Measurements from ENCODE around the gene DCDC2. TPM values are rescaled to one million over a fixed set of nuclear protein-coding genes. Genes with fewer than 3 reads are reported as not detected.
A peak's percentile ranks its signal among the peaks of the same experiment; 100 is the strongest.
"Not testable (repeated sequence)": the region's sequence is repeated elsewhere in the genome, so short reads cannot be mapped to it uniquely, and the experiment has no call there.

The DCDC2 gene
- total and polyA plus RNA-seq, 2 donors from 2014 or later, result 22.1 to 110 TPM

- Histone ChIP-seq H3K4me3 (ENCODE audit: low read length in 3 of 3) (no peak overlapping the region), H3K36me3 (ENCODE audit: control insufficient read depth in 2 of 3, insufficient read depth in 3 of 3, low read length in 3 of 3) (peaks cover 0 to 3% (median 0%) of the 10 kb centered on the region in 3 donors), H3K9ac (ENCODE audit: low read length in 3 of 3) (no peak overlapping the region), H3K27ac (ENCODE audit: low read depth in 2 of 2, low read length in 2 of 2) (no peak overlapping the region), H3K9me3 (ENCODE audit: control insufficient read depth in 2 of 3, insufficient read depth in 1 of 3, low read length in 3 of 3) (no peaks in the 10 kb centered on the region), H3K4me1 (ENCODE audit: control insufficient read depth in 2 of 3, insufficient read depth in 2 of 3, low read depth in 1 of 3, low read length in 3 of 3) (no peaks in the 10 kb centered on the region), H3K27me3 (ENCODE audit: control insufficient read depth, insufficient read depth, low read length) (no peaks in the 10 kb centered on the region)
- no peak for TF ChIP-seq CTCF (IDR thresholded peaks at IDR 0.05; ENCODE audit: borderline replicate concordance, extremely low read depth, insufficient read depth)
- intact Hi-C loops (cut with DNase I), result no loop called here
- FAIRE-seq (no peak), DNase-seq (no peak)
Measured at GRCh38 chr6:24207413-24207812, 150.4 kb downstream of the DCDC2 start.

GRCh38 chr6:24205020-24205492 lies 152.8 kb downstream of the DCDC2 start:
- H3K9ac ChIP-seq (ENCODE audit: low read length in 3 of 3), result no peak overlapping the region
- peak; percentile 59 for TF ChIP-seq CTCF (IDR thresholded peaks at IDR 0.05; ENCODE audit: borderline replicate concordance, extremely low read depth, insufficient read depth)
- no peaks in the 10 kb centered on the region for H3K4me1 ChIP-seq (ENCODE audit: control insufficient read depth in 2 of 3, insufficient read depth in 2 of 3, low read depth in 1 of 3, low read length in 3 of 3)
- DNase-seq, result peak in 3 of 5 donors; percentile 34 to 85 (median 72)
- FAIRE-seq, result peak; percentile 42
- intact Hi-C loops (cut with DNase I), result no loop called here
- no peak overlapping the region for H3K27ac ChIP-seq (ENCODE audit: low read depth in 2 of 2, low read length in 2 of 2)
- H3K36me3 ChIP-seq (ENCODE audit: control insufficient read depth in 2 of 3, insufficient read depth in 3 of 3, low read length in 3 of 3), result peaks cover 0 to 3% (median 0%) of the 10 kb centered on the region in 3 donors
- H3K4me3 ChIP-seq (ENCODE audit: low read length in 3 of 3), result no peak overlapping the region
- H3K9me3 ChIP-seq (ENCODE audit: control insufficient read depth in 2 of 3, insufficient read depth in 1 of 3, low read length in 3 of 3), result no peaks in the 10 kb centered on the region
- no peaks in the 10 kb centered on the region for H3K27me3 ChIP-seq (ENCODE audit: control insufficient read depth, insufficient read depth, low read length)

- intact Hi-C loops (cut with DNase I); H3K27me3 ChIP-seq (ENCODE audit: control insufficient read depth, insufficient read depth, low read length); H3K9me3 ChIP-seq (ENCODE audit: control insufficient read depth in 2 of 3, insufficient read depth in 1 of 3, low read length in 3 of 3); H3K36me3 ChIP-seq (ENCODE audit: control insufficient read depth in 2 of 3, insufficient read depth in 3 of 3, low read length in 3 of 3); H3K9ac ChIP-seq (ENCODE audit: low read length in 3 of 3); DNase-seq; FAIRE-seq; H3K4me3 ChIP-seq (ENCODE audit: low read length in 3 of 3); H3K27ac ChIP-seq (ENCODE audit: low read depth in 2 of 2, low read length in 2 of 2); H3K4me1 ChIP-seq (ENCODE audit: control insufficient read depth in 2 of 3, insufficient read depth in 2 of 3, low read depth in 1 of 3, low read length in 3 of 3): not testable (repeated sequence)
Measured at GRCh38 chr6:24204113-24204512, 153.7 kb downstream of the DCDC2 start.

GRCh38 chr6:24197892-24198291 lies 160.0 kb downstream of the DCDC2 start:
- FAIRE-seq, result no peak

More at GRCh38 chr6:24197892-24198291, 160.0 kb downstream of the DCDC2 start:
- H3K27ac ChIP-seq (ENCODE audit: low read depth in 2 of 2, low read length in 2 of 2), result no peak overlapping the region
- intact Hi-C loops (cut with DNase I), result no loop called here
- peaks cover 0 to 2% (median 0%) of the 10 kb centered on the region in 3 donors for H3K36me3 ChIP-seq (ENCODE audit: control insufficient read depth in 2 of 3, insufficient read depth in 3 of 3, low read length in 3 of 3)
- DNase-seq, result no peak
- H3K4me1 ChIP-seq (ENCODE audit: control insufficient read depth in 2 of 3, insufficient read depth in 2 of 3, low read depth in 1 of 3, low read length in 3 of 3), result peaks cover 0 to 4% (median 0%) of the 10 kb centered on the region in 3 donors
- no peaks in the 10 kb centered on the region for H3K27me3 ChIP-seq (ENCODE audit: control insufficient read depth, insufficient read depth, low read length)
- no peak overlapping the region for H3K4me3 ChIP-seq (ENCODE audit: low read length in 3 of 3)
- no peaks in the 10 kb centered on the region for H3K9me3 ChIP-seq (ENCODE audit: control insufficient read depth in 2 of 3, insufficient read depth in 1 of 3, low read length in 3 of 3)
- TF ChIP-seq CTCF (IDR thresholded peaks at IDR 0.05; ENCODE audit: borderline replicate concordance, extremely low read depth, insufficient read depth), result no peak
- no peak overlapping the region for H3K9ac ChIP-seq (ENCODE audit: low read length in 3 of 3)

All from kidney (tissue), 14 donors.